OCI-LY1 (cell line): ENCODE results near the gene TMEM255A.
A peak's percentile ranks its signal among the peaks of the same experiment; 100 is the strongest.

Source experiments
- H2AFZ ChIP-seq: fragments of 200-600 bp; sonication (generic), shearing (Covaris generic); 2 replicates; pipeline ENCODE4 v1.6.0; 2014; ENCODE audit warnings: antibody characterized with exemption, mild to moderate bottlenecking, low read length
- H3F3A ChIP-seq: fragments of 200-600 bp; sonication (generic), shearing (Covaris generic); 2 replicates; pipeline ENCODE4 v1.6.0; 2014; ENCODE audit warnings: mild to moderate bottlenecking, antibody characterized with exemption, low read length, moderate library complexity; ENCODE audit not compliant: insufficient read depth
- H3K27ac ChIP-seq: fragments of 200-600 bp; sonication (generic); 2 replicates; pipeline ENCODE4 v1.5.1; 2014; ENCODE audit warnings: low read length, mixed run types, mild to moderate bottlenecking, low read depth; ENCODE audit not compliant: poor library complexity, severe bottlenecking
- H3K27me3 ChIP-seq: fragments of 200-600 bp; sonication (generic); 2 replicates; pipeline ENCODE4 v1.6.0; 2014; ENCODE audit warnings: antibody characterized with exemption, mild to moderate bottlenecking, low read length, moderate library complexity; ENCODE audit not compliant: insufficient read depth
- H3K36me3 ChIP-seq: fragments of 200-600 bp; sonication (generic); 2 replicates; pipeline ENCODE4 v1.6.1; 2014; ENCODE audit warnings: mild to moderate bottlenecking, antibody characterized with exemption, low read length, moderate library complexity, mixed read lengths; ENCODE audit not compliant: insufficient read depth
- H3K4me1 ChIP-seq: fragments of 200-600 bp; sonication (generic); 2 replicates; pipeline ENCODE4 v1.5.1; 2014; ENCODE audit warnings: mild to moderate bottlenecking, low read length, moderate library complexity; ENCODE audit not compliant: insufficient read depth, severe bottlenecking
- H3K4me2 ChIP-seq: fragments of 200-600 bp; sonication (generic), shearing (Covaris generic); 2 replicates; pipeline ENCODE4 v1.6.1; 2014; ENCODE audit warnings: low read length
- H3K4me3 ChIP-seq: fragments of 200-600 bp; sonication (generic); 2 replicates; pipeline ENCODE4 v1.5.1; 2014; ENCODE audit warnings: low read length, low read depth, mild to moderate bottlenecking, mixed read lengths; ENCODE audit not compliant: poor library complexity, severe bottlenecking
- H3K79me2 ChIP-seq: fragments of 200-600 bp; shearing (Covaris generic); 2 replicates; pipeline ENCODE4 v1.6.1; 2016; ENCODE audit warnings: mixed run types, low read length, mixed read lengths; ENCODE audit not compliant: insufficient read depth
- H3K9ac ChIP-seq: fragments of 200-600 bp; sonication (generic), shearing (Covaris generic); 2 replicates; pipeline ENCODE4 v1.6.1; 2014; ENCODE audit warnings: mild to moderate bottlenecking, low read length, mixed read lengths
- H3K9me2 ChIP-seq: fragments of 200-600 bp; sonication (generic), shearing (Covaris generic); 2 replicates; pipeline ENCODE4 v1.6.1; 2014; ENCODE audit warnings: low read depth, mild to moderate bottlenecking, low read length, mixed read lengths
- H3K9me3 ChIP-seq: fragments of 200-600 bp; shearing (Covaris generic); 2 replicates; pipeline ENCODE4 v1.6.1; 2014; ENCODE audit warnings: low read length, mixed read lengths
- H4K20me1 ChIP-seq: fragments of 200-600 bp; sonication (generic), shearing (Covaris generic); 2 replicates; pipeline ENCODE4 v1.6.0; 2016; ENCODE audit warnings: mild to moderate bottlenecking, low read length; ENCODE audit not compliant: insufficient read depth
- EZH2 ChIP-seq: fragments of 200-600 bp; sonication (generic), shearing (Covaris generic); IDR thresholded peaks from 2 replicates; pipeline ENCODE4 v1.8.0; 2017; ENCODE audit warnings: borderline replicate concordance, mixed run types, mild to moderate bottlenecking, antibody characterized with exemption, low read length, moderate library complexity, mixed read lengths
- TF ChIP-seq, protein P1 (sequence below): fragments of 200-600 bp; sonication (generic), shearing (Covaris generic); IDR thresholded peaks from 2 replicates; pipeline ENCODE4 v1.5.1; 2017; ENCODE audit warnings: mild to moderate bottlenecking, antibody characterized with exemption, low read length, moderate library complexity, mixed read lengths

Gene TMEM255A

GRCh38 chrX:120311727-120312063 is 434 bp upstream of the TMEM255A start:
- H3K9ac ChIP-seq: no peak overlapping the region
- no peaks in the 10 kb centered on the region for H3K79me2 ChIP-seq
- no peaks in the 10 kb centered on the region for H3F3A ChIP-seq
- H3K9me2 ChIP-seq: no peaks in the 10 kb centered on the region
- TF ChIP-seq, protein P1, sequence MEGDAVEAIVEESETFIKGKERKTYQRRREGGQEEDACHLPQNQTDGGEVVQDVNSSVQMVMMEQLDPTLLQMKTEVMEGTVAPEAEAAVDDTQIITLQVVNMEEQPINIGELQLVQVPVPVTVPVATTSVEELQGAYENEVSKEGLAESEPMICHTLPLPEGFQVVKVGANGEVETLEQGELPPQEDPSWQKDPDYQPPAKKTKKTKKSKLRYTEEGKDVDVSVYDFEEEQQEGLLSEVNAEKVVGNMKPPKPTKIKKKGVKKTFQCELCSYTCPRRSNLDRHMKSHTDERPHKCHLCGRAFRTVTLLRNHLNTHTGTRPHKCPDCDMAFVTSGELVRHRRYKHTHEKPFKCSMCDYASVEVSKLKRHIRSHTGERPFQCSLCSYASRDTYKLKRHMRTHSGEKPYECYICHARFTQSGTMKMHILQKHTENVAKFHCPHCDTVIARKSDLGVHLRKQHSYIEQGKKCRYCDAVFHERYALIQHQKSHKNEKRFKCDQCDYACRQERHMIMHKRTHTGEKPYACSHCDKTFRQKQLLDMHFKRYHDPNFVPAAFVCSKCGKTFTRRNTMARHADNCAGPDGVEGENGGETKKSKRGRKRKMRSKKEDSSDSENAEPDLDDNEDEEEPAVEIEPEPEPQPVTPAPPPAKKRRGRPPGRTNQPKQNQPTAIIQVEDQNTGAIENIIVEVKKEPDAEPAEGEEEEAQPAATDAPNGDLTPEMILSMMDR: no peak
- TF ChIP-seq EZH2: no peak
- no peaks in the 10 kb centered on the region for H3K36me3 ChIP-seq
- no peaks in the 10 kb centered on the region for H3K27me3 ChIP-seq
- H3K4me2 ChIP-seq: no peak overlapping the region
- H4K20me1 ChIP-seq: no peaks in the 10 kb centered on the region
- no peaks in the 10 kb centered on the region for H3K9me3 ChIP-seq
- no peak overlapping the region for H3K4me3 ChIP-seq
- no peak overlapping the region for H3K27ac ChIP-seq
- peaks cover 14% of the 10 kb centered on the region for H3K4me1 ChIP-seq
- H2AFZ ChIP-seq: no peak overlapping the region

GRCh38 chrX:120309873-120310705 is 1.2 kb downstream of the TMEM255A start:
- Histone ChIP-seq H3K79me2 (no peaks in the 10 kb centered on the region), H3K4me3 (peak overlapping the region; percentile 67), H3K27me3 (no peaks in the 10 kb centered on the region), H3F3A (no peaks in the 10 kb centered on the region), H2AFZ (peak overlapping the region; percentile 93; the same call in 1 of the 2 replicates), H3K36me3 (no peaks in the 10 kb centered on the region), H3K4me2 (peak overlapping the region; percentile 92), H3K27ac (no peak overlapping the region), H4K20me1 (no peaks in the 10 kb centered on the region), H3K9me2 (no peaks in the 10 kb centered on the region), H3K4me1 (peaks cover 21% of the 10 kb centered on the region), H3K9me3 (no peaks in the 10 kb centered on the region), H3K9ac (peak overlapping the region; percentile 63)
- TF ChIP-seq EZH2: no peak
- TF ChIP-seq, protein P1: no peak

DNA sequence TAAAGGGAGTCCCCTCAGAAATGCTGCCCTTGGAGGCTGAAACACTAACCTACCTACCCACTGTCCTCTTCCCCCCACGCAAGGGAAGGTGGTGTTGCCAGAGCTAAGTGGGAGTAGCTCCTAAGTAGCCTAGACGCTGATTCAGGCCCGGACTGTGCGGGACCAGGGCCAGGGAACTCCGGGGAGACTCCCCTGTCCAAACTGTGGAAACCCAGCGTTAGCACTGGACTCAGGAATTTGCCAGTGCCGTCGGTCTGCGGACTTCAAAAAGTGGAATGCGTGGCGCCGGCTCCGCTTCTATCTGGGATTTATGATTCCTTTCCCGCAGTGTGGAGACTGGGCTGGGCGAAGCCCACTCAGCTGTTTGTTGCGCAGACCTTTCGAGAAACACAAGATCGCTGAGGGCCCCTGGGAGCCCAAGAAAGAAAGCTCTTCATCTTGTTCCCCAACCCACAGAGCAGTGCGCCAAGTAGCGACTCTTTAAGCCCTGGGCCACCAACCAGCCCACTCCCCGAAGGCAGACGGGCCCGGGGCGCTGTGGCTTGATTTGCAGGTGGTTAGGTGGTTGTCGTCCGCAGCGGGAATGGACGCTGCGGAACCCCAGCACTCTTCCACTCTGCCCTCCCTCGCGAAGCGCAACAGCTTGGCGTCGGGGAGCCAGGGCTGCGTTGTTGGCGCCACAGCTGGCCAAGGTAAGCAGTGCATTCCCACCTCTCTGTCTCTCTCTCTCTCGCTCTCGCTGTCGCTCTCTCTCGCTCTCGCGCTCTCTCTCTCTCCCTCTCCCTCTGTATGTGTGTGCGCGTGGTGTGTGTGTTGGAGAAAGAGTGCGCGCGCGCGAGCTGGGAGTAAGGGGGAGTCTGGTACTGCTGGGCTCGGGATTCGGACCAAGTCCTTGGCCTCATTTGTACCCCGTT is 2.0 kb downstream of the TMEM255A start:
- Histone ChIP-seq H3K9me2 (no peaks in the 10 kb centered on the region), H3K4me1 (peaks cover 30% of the 10 kb centered on the region), H3K79me2 (no peaks in the 10 kb centered on the region), H3K4me3 (peak overlapping the region; percentile 67), H4K20me1 (no peaks in the 10 kb centered on the region), H3K36me3 (no peaks in the 10 kb centered on the region), H3K9me3 (no peaks in the 10 kb centered on the region), H3K27me3 (no peaks in the 10 kb centered on the region), H3K27ac (no peak overlapping the region), H2AFZ (peak overlapping the region; percentile 93; the same call in 1 of the 2 replicates), H3K4me2 (peak overlapping the region; percentile 92), H3F3A (no peaks in the 10 kb centered on the region), H3K9ac (peak overlapping the region; percentile 63)
- TF ChIP-seq EZH2: no peak
- TF ChIP-seq, protein P1: peak; percentile 50
